A673 (cell line): ENCODE data around the gene ITPA.
A peak's percentile ranks its signal among the peaks of the same experiment; 100 is the strongest.

Source experiments
- EZH2 ChIP-seq: fragments of 200-600 bp; sonication (generic); IDR thresholded peaks from 2 replicates; pipeline ENCODE4 v1.6.1; 2017; ENCODE audit warnings: borderline replicate concordance, low read depth, mild to moderate bottlenecking, mixed read lengths, antibody characterized with exemption, low read length; ENCODE audit not compliant: poor library complexity, severe bottlenecking
- TF ChIP-seq, protein P1 (sequence below): fragments of 300-800, 200-600 bp; sonication (generic); conservative IDR thresholded peaks from 2 replicates; pipeline ENCODE4 v1.5.1; 2017; ENCODE audit warnings: low read depth, mild to moderate bottlenecking, antibody characterized with exemption, low read length, moderate library complexity, mixed read lengths

DNA sequence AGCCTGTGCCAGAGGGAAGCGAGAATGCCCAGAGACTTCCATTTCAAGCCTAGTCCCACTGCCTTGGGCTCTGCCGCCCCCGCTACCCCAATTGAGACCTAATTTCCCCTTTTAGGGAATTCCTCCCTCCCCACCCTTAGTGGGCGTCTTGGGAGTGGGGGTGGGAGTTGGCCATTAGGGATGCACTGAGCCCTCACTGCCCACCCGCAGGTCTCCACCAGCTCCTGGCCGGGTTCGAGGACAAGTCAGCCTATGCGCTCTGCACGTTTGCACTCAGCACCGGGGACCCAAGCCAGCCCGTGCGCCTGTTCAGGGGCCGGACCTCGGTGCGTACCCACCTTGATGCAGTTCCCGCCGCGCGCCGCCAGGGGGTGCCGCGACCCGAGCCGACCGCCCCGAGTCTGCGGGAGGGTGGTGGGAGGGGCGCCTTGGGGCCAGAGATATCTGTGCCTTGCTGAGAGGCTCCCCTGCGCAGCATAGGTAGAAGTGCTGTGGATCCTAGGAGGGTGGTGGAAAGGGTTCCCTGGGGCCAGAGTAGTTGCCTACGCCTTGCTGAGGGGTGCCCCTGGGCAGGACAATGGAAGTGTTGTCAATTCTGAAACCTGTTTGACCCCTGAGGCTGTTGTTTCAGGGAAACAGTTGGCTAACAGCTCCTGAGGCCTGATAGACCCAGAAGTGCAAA, 9.2 kb downstream of the ITPA start:
- TF ChIP-seq, protein P1, sequence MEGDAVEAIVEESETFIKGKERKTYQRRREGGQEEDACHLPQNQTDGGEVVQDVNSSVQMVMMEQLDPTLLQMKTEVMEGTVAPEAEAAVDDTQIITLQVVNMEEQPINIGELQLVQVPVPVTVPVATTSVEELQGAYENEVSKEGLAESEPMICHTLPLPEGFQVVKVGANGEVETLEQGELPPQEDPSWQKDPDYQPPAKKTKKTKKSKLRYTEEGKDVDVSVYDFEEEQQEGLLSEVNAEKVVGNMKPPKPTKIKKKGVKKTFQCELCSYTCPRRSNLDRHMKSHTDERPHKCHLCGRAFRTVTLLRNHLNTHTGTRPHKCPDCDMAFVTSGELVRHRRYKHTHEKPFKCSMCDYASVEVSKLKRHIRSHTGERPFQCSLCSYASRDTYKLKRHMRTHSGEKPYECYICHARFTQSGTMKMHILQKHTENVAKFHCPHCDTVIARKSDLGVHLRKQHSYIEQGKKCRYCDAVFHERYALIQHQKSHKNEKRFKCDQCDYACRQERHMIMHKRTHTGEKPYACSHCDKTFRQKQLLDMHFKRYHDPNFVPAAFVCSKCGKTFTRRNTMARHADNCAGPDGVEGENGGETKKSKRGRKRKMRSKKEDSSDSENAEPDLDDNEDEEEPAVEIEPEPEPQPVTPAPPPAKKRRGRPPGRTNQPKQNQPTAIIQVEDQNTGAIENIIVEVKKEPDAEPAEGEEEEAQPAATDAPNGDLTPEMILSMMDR, result peak; percentile 95
- TF ChIP-seq EZH2, result no peak
